B cell (primary cell): ENCODE data around the gene RESF1. TPM values are rescaled to one million over a fixed set of nuclear protein-coding genes. Genes with fewer than 3 reads are reported as not detected.

ENCODE experiments used
- ATAC-seq: fragments of 200-7000 bp; cut with Tn5 transposase; one replicate; pipeline ENCODE4 v1.10.0; 2021; ENCODE audit warnings: low read depth, mild to moderate bottlenecking, moderate number of reproducible peaks, moderate library complexity
- CTCF ChIA-PET: fragments of 350-600 bp; sonication (Branson Sonifier 250); formaldehyde crosslinking; loops from one replicate; lab custom pipeline; 2021; ENCODE audit warnings: antibody characterized with exemption, inconsistent platforms; lab: Charles Lee
- POLR2A ChIA-PET: fragments of 350-600 bp; sonication (Branson Sonifier 250); formaldehyde crosslinking; loops from one replicate; lab custom pipeline; 2021; ENCODE audit warnings: antibody characterized with exemption; lab: Charles Lee
- DNase-seq: peaks from one replicate; pipeline ENCODE4 v3.0.0; 2013
- H2AFZ ChIP-seq: 2 replicates; pipeline ENCODE4 v1.6.1; 2012; ENCODE audit warnings: mild to moderate bottlenecking, low read depth, low read length; ENCODE audit not compliant: insufficient read depth, poor library complexity, severe bottlenecking
- H3K27ac ChIP-seq, 2 donors: 1 replicate in 1 of 2; 2 replicates in 1 of 2; pipeline ENCODE4 v1.5.1; 2012 to 2013; ENCODE audit warnings: low read length in 2 of 2, mild to moderate bottlenecking in 2 of 2, moderate library complexity in 1 of 2
- H3K27me3 ChIP-seq, 4 experiments: fragments of 200-600 bp in 1 of 4; sonication (generic) in 1 of 4; replicated peaks in 1 of 4; 1 replicate in 2 of 4; 2 replicates in 2 of 4; pipeline versions ENCODE4 v1.6.1 to v1.7.0; 2013 to 2016; ENCODE audit warnings: low read length in 3 of 4, mild to moderate bottlenecking in 2 of 4, mixed read lengths in 1 of 4, moderate library complexity in 1 of 4; ENCODE audit not compliant: insufficient read depth in 4 of 4, control insufficient read depth in 3 of 4; ENCODE audit errors: control extremely low read depth in 1 of 4
- H3K36me3 ChIP-seq, 2 experiments: replicated peaks in 1 of 2; 1 replicate in 1 of 2; 2 replicates in 1 of 2; pipeline versions ENCODE4 v1.6.1 to v1.7.1; 2013; ENCODE audit warnings: low read length in 1 of 2; ENCODE audit not compliant: insufficient read depth in 2 of 2, control insufficient read depth in 1 of 2; ENCODE audit errors: control extremely low read depth in 1 of 2, extremely low read depth in 1 of 2
- H3K4me1 ChIP-seq, 2 donors: fragments of 200-600 bp in 1 of 2; sonication (generic) in 1 of 2; 1 replicate in 1 of 2; 2 replicates in 1 of 2; pipeline versions ENCODE4 v1.5.1 to v1.6.1; 2013 to 2017; ENCODE audit warnings: low read length in 2 of 2; ENCODE audit not compliant: control insufficient read depth in 2 of 2, insufficient read depth in 2 of 2
- H3K4me2 ChIP-seq: replicated peaks from 2 replicates; pipeline ENCODE3; 2012; ENCODE audit warnings: mild to moderate bottlenecking, low read depth, low read length; ENCODE audit not compliant: poor library complexity, severe bottlenecking
- H3K4me3 ChIP-seq, 5 experiments: fragments of 200-600 bp in 1 of 5; sonication (generic) in 1 of 5; 1 replicate in 3 of 5; 2 replicates in 2 of 5; pipeline versions ENCODE4 v1.5.1 to v1.7.0; 2011 to 2016; ENCODE audit warnings: low read length in 4 of 5, mild to moderate bottlenecking in 4 of 5, low read depth in 2 of 5, control low read depth in 1 of 5, moderate library complexity in 1 of 5; ENCODE audit not compliant: insufficient read depth in 1 of 5; ENCODE audit errors: control extremely low read depth in 1 of 5, extremely low read depth in 1 of 5
- H3K79me2 ChIP-seq: fragments of 200-600 bp; sonication (generic); one replicate; pipeline ENCODE4 v1.6.0; 2016; ENCODE audit warnings: low read length; ENCODE audit not compliant: control insufficient read depth, insufficient read depth
- H3K9ac ChIP-seq: fragments of 200-600 bp; sonication (generic); 2 replicates; pipeline ENCODE4 v1.6.1; 2017; ENCODE audit warnings: mild to moderate bottlenecking, low read length, moderate library complexity
- H3K9me3 ChIP-seq, 3 donors: one replicate each; pipeline versions ENCODE4 v1.6.1 to v1.7.1; 2013; ENCODE audit warnings: low read length in 2 of 3; ENCODE audit not compliant: control insufficient read depth in 2 of 3, insufficient read depth in 1 of 3; ENCODE audit errors: control extremely low read depth in 1 of 3
- H4K20me1 ChIP-seq: 2 replicates; pipeline ENCODE4 v1.6.0; 2012; ENCODE audit warnings: mild to moderate bottlenecking, low read length; ENCODE audit not compliant: insufficient read depth, control insufficient read depth, poor library complexity, severe bottlenecking
- H3K27ac Mint-ChIP-seq: one replicate; pipeline ENCODE4 v1.8.0; 2021; ENCODE audit warnings: mixed read lengths
- H3K27me3 Mint-ChIP-seq: one replicate; pipeline ENCODE4 v1.8.0; 2021; ENCODE audit warnings: mixed read lengths
- H3K4me1 Mint-ChIP-seq: one replicate; pipeline ENCODE4 v1.8.0; 2021; ENCODE audit warnings: mixed read lengths
- H3K4me3 Mint-ChIP-seq: one replicate; pipeline ENCODE4 v1.8.0; 2021; ENCODE audit warnings: mixed read lengths
- H3K9me3 Mint-ChIP-seq: one replicate; pipeline ENCODE4 v1.8.0; 2022; ENCODE audit warnings: mixed read lengths; ENCODE audit not compliant: insufficient read depth
- EZH2 ChIP-seq: IDR thresholded peaks from 2 replicates; pipeline ENCODE4 v1.6.1; 2012; ENCODE audit warnings: borderline replicate concordance, low read depth, mild to moderate bottlenecking, moderate library complexity, low read length; ENCODE audit not compliant: insufficient read depth, poor library complexity, severe bottlenecking
- WGBS: methylation state at CpG from one replicate; pipeline ENCODE4 v1.1.5; 2013; ENCODE audit warnings: missing lambda C conversion rate; ENCODE audit not compliant: insufficient coverage; 5-methylcytosine and 5-hydroxymethylcytosine counted together
- intact Hi-C: fragments of 100-400 bp; cut with micrococcal nuclease; formaldehyde crosslinking; loops from one replicate; pipeline ENCODE4 v1.10.0; 2022
- polyA plus RNA-seq: library from polyadenylated mRNA; depleted of rRNA; stranded (reverse); fragments of >200 nt; gene quantifications from 2 replicates; pipeline ENCODE4 v1.2.3, GENCODE V29; 2012
- total RNA-seq, 2 donors: library from RNA; stranded (reverse); fragments of 120-200 nt in 1 of 2; gene quantifications; 1 replicate in 1 of 2; 2 replicates in 1 of 2; pipeline versions ENCODE4 v1.2.3 to v1.2.4, GENCODE V29; 2013 to 2022
- TF ChIP-seq, protein P1 (sequence below): fragments of 200-600 bp; IDR thresholded peaks from one replicate; pipeline ENCODE4 v1.8.0; 2022; ENCODE audit warnings: antibody characterized with exemption, mild to moderate bottlenecking

Gene RESF1
- total and polyA plus RNA-seq, 2 donors (not counting 1 experiment from before 2014, with no cell fraction given) = 47.3 to 352 TPM

GRCh38 chr12:31950088-31950487 is 9.1 kb upstream of the RESF1 start:
- peaks cover 42% of the 10 kb centered on the region for H3K4me1 Mint-ChIP-seq
- H3K4me3 ChIP-seq = no peak overlapping the region
- WGBS = no CpG with 5 or more reads among the region's 4 CpGs
- CTCF ChIA-PET = interaction anchor here (0.7 to 1.3 kb wide), 2 partner anchors 10 to 235 kb away, joined by 3 to 5 read pairs; no protein-coding TSS in a partner anchor
- DNase-seq (no peak), ATAC-seq (peak; percentile 63)
- no peaks in the 10 kb centered on the region for H3K27me3 Mint-ChIP-seq
- TF ChIP-seq, protein P1, sequence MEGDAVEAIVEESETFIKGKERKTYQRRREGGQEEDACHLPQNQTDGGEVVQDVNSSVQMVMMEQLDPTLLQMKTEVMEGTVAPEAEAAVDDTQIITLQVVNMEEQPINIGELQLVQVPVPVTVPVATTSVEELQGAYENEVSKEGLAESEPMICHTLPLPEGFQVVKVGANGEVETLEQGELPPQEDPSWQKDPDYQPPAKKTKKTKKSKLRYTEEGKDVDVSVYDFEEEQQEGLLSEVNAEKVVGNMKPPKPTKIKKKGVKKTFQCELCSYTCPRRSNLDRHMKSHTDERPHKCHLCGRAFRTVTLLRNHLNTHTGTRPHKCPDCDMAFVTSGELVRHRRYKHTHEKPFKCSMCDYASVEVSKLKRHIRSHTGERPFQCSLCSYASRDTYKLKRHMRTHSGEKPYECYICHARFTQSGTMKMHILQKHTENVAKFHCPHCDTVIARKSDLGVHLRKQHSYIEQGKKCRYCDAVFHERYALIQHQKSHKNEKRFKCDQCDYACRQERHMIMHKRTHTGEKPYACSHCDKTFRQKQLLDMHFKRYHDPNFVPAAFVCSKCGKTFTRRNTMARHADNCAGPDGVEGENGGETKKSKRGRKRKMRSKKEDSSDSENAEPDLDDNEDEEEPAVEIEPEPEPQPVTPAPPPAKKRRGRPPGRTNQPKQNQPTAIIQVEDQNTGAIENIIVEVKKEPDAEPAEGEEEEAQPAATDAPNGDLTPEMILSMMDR = no peak
- TF ChIP-seq EZH2 = no peak
- no peak overlapping the region for H3K9ac ChIP-seq
- H3K9me3 Mint-ChIP-seq = peaks cover 12% of the 10 kb centered on the region
- POLR2A ChIA-PET = interaction anchor here (0.6 to 0.7 kb wide), 4 partner anchors 146 to 595 kb away, joined by 3 to 16 read pairs (median 4); no protein-coding TSS in a partner anchor
- peaks cover 0 to 2% of the 10 kb centered on the region in 2 experiments for H3K36me3 ChIP-seq
- no peaks in the 10 kb centered on the region for H3K27me3 ChIP-seq
- peak overlapping the region; percentile 3 for H3K4me2 ChIP-seq
- H3K27ac Mint-ChIP-seq = peak overlapping the region; percentile 69
- H2AFZ ChIP-seq = peak overlapping the region; percentile 9
- H3K4me3 Mint-ChIP-seq = peak overlapping the region; percentile 18
- intact Hi-C loops = no loop called here
- H4K20me1 ChIP-seq = no peaks in the 10 kb centered on the region
- peak overlapping the region; percentile 25 to 64 for H3K27ac ChIP-seq
- peaks cover 0 to 43% (median 2%) of the 10 kb centered on the region in 3 donors for H3K9me3 ChIP-seq
- peaks cover 26% of the 10 kb centered on the region for H3K79me2 ChIP-seq
- peaks cover 32% of the 10 kb centered on the region in 2 donors for H3K4me1 ChIP-seq

GRCh38 chr12:31950492-31950891 is 8.7 kb upstream of the RESF1 start:
- H2AFZ ChIP-seq = peak overlapping the region; percentile 9
- H3K4me3 Mint-ChIP-seq = peak overlapping the region; percentile 18
- H4K20me1 ChIP-seq = no peaks in the 10 kb centered on the region

More at GRCh38 chr12:31950492-31950891, 8.7 kb upstream of the RESF1 start:
- CTCF ChIA-PET = interaction anchor here (0.7 to 1.3 kb wide), 2 partner anchors 10 to 235 kb away, joined by 3 to 5 read pairs; no protein-coding TSS in a partner anchor
- DNase-seq (no peak), ATAC-seq (peak; percentile 21)
- H3K27ac ChIP-seq = peak overlapping the region; percentile 25 to 64
- intact Hi-C loops = no loop called here
- Mint-ChIP-seq H3K4me1 (peaks cover 46% of the 10 kb centered on the region), H3K27ac (peak overlapping the region; percentile 69), H3K9me3 (peaks cover 12% of the 10 kb centered on the region), H3K27me3 (no peaks in the 10 kb centered on the region)
- peaks cover 0 to 2% of the 10 kb centered on the region in 2 experiments for H3K36me3 ChIP-seq
- peak overlapping the region; percentile 17 for H3K4me2 ChIP-seq
- TF ChIP-seq, protein P1 = no peak
- TF ChIP-seq EZH2 = no peak
- POLR2A ChIA-PET = interaction anchor here (0.6 to 0.7 kb wide), 2 partner anchors 146 to 222 kb away, joined by 3 to 4 read pairs; no protein-coding TSS in a partner anchor
- peaks cover 30% of the 10 kb centered on the region for H3K79me2 ChIP-seq
- H3K4me3 ChIP-seq = no peak overlapping the region
- H3K27me3 ChIP-seq = no peaks in the 10 kb centered on the region
- H3K4me1 ChIP-seq = peaks cover 36% of the 10 kb centered on the region in 2 donors
- no peak overlapping the region for H3K9ac ChIP-seq
- peaks cover 0 to 39% (median 2%) of the 10 kb centered on the region in 3 donors for H3K9me3 ChIP-seq
